ENCODE measurements around the gene RASA1.
A peak's percentile ranks its signal among the peaks of the same experiment; 100 is the strongest.

The RASA1 gene

DNA sequence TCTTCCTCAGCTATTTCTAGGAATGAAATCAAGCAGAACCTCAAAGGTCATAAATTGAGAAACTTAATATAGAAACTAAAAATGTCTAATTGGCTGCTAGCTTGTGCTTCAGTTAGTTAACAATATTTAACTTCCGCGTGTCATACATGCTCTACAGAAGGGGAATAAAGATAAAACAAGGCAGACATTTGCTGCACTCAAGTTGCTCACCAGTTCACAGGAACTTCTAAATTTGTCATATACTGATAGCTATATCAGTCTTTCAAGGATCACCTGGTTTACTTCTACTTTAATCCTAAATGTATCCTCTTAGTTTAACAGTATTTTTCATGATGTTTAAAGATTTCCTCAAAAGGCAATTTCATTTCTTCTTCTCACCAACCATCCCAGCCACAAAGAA, 136.7 kb downstream of the RASA1 start:
- no peak for DNase-seq

- DNase-seq, result no peak
These were observed 137.9 kb downstream of the RASA1 start for GRCh38 chr5:87405472-87406155.

GRCh38 chr5:87408204-87408603, 140.5 kb downstream of the RASA1 start:
- no peak for DNase-seq

- no peak for DNase-seq
These were observed 143.2 kb downstream of the RASA1 start for GRCh38 chr5:87410931-87411330.

- no peak for DNase-seq
These were observed 143.9 kb downstream of the RASA1 start for GRCh38 chr5:87411586-87411972.

GRCh38 chr5:87411973-87412629, 144.4 kb downstream of the RASA1 start:
- no peak for DNase-seq

DNA sequence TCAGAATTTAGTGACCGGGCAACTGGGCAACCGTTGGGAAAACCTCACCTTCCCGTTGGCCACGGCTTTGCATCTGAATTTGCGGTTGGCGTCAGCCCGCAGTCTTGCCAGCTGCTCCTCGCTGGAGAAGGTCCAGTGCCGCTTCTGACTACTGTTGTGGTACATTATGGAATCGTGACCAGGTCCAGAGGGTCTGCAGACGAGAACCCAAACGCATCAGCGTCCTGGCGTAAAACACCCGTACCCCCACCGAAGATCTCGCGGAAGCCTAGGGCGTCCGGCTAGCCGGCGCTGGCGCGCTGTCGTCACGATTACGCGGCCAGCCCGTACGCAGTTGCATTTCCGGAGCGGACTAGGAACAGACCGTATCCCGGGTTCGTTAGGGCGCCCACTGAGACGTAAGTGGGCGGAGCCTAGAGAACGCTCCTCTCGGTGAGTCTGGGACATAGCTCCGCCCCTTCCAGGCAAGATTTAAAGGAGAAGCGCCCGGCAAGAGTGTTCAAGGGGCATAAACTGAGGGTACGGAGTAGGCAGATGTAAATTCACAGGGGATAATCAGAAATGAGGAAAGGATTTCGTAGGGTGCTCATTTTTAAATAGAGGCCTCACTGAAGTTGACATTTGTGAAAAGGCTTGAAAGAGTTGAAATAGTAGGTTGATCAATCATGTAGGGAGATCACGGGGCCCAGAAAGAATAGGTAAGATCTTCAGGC, 145.1 kb downstream of the RASA1 start, which contains the start of gene CCNH:
CCNH (minus strand) TSS at position 301 of the 713 bp plus-strand sequence; CDS start at position 165, 136 bp downstream.
- DNase-seq, result peak; percentile 99

GRCh38 chr5:87413343-87413645, 145.6 kb downstream of the RASA1 start:
- no peak for DNase-seq

DNA sequence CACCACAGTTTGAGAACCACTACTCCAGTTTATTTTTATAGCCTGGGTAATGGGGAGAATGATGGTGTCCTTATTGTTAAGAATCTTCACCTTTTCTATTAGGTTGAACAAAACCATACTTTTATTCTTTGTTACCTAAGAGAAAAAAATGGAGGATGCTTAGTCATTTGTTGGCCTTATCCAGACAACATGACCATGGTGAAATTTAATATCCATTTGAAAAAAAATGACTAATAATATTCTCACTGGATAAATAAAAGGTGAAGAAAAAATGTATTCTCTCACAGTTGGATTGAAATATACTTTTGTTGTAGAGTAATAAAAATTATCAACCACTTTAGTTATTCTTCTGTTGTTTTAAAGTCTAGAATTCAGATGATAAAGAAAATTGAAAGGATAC, 150.8 kb downstream of the RASA1 start:
- DNase-seq, result no peak

DNA sequence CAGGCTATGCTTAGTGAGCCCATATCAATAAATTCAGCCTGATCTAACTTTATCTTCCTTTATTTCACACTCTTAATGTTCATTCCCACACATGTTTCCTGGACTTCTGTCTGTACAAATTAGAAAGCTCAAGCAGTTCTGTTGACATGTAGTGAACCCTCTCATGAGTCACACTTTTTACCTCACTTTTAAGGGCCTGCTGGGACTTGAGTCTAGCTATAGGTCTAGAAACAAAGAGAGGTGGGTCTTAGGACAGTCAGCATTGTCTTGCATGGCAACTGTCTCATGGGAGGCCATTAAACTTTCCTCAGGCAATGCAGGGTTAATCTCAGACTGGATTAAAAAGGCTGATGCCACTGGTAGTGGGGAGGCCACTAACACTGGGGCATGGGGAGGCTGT, 153.6 kb downstream of the RASA1 start:
- no peak for DNase-seq

DNA sequence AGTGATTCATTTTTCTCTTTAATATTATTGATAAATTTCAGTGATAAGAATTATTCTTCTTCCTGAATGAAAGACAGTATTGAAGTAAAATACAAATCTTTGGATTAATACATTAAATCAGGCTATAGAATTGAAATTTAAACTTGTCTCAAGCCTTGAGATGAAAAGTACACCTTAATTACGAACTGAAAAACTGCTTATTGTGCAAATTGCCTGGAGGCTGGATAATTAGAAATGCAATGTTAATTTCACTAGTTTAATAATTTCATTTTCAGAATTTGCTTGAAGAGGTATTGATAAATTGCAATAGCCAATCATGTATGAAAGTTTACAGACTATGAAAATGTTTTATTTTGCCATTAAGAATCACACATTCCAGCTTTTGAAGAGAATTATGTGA, 156.1 kb downstream of the RASA1 start:
- DNase-seq, result no peak

DNA sequence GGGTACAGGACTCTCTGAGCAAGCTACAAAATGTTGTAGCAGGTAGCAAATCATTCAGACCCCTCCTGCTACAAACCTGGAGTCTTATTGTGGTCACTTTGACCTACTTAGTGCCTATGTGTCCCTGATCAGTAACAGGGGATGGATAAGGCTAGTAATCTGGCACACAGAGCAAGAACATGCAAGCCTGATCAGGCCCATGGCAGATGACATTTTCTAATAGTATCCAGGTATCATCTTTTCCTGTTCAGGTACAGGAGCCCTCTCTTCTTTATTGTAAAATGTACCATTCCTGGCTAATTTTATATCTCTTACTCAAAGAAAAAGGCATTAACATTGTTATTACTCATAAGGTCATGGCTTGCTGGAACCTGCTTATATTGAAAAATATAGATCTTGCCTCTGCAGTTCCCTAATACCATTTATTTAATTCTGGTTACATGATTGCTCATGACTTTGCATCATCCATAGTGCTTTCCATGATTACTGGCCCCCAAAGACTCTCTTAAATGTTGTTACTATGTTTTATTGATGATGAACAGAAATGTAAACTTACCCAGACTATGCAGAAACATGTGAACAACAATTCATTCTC, 163.3 kb downstream of the RASA1 start:
- no peak for DNase-seq

DNA sequence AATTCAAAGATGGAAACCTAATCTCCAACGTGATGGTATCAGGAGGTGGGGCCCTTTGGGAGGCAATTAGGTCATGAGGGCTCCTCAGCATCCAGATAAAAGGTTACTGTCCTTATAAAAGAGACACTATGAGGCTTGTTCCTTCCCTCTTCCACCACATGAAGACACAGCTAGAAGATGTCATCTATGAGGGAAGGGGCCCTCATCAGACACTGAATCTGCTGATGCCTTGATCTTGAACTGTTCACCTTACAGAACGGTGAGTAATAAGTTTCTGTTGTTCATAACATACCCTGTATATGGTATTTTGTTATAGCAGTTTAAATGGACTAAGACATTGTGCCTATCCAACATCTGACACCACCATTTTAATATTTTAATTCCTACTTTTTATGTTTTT, 164.8 kb downstream of the RASA1 start:
- no peak for DNase-seq

GRCh38 chr5:87433945-87434344, 166.3 kb downstream of the RASA1 start:
- DNase-seq, result no peak

DNA sequence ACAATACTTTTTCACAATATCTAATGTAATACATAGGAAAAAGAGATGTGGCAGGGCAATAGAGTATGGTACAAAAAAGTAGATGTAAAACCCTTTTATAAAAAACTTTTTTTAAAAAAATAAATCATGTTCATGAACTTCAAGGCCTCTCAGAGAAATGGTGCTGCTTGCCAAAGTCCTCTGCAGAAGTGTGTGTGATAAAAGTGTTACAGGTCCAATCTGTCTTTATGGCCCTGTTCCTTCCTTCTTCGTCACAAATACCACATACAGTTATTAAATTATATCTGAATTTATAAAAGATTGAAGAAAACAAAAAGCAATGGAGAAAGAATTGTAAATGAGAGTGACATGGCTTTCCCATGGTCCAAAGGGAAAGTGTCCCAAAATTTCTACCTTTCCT, 166.8 kb downstream of the RASA1 start:
- DNase-seq, result no peak

DNA sequence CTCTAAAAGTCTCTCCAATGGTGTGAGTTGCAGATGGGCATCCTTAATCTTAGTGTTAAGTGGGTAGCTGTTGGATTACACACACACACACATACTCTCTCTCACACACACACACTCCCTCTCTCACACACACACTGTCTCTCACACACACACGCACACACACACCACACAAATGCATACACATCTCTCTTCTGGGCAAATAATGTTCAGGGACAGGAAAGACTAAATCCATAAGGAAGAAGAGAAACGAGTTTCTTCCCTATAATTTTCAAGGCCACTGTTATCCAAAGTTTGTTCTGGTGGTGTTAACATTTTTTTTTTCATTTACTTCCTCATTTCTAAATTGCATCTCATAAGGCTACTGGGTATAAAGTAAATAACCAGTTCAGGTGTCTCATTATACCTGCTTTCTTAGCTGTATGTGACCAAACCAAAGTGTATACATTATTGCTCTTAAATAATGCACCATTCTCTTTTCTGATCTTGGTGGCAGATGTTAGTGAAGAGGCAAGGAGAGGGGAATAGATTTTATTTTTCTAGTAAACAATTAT, 167.5 kb downstream of the RASA1 start:
- no peak for DNase-seq

- DNase-seq, result no peak
These were observed 170.0 kb downstream of the RASA1 start for GRCh38 chr5:87437724-87438123.

GRCh38 chr5:87438231-87438630, 170.5 kb downstream of the RASA1 start:
- DNase-seq, result no peak

Data from NCI-H2029 (cell line).